Measurements from ENCODE around the gene CRB2. TPM values are rescaled to one million over a fixed set of nuclear protein-coding genes. Genes with fewer than 3 reads are reported as not detected.

The CRB2 gene
- total and polyA plus RNA-seq, 8 donors, result 0.02 to 0.08 TPM; not detected in 6

DNA sequence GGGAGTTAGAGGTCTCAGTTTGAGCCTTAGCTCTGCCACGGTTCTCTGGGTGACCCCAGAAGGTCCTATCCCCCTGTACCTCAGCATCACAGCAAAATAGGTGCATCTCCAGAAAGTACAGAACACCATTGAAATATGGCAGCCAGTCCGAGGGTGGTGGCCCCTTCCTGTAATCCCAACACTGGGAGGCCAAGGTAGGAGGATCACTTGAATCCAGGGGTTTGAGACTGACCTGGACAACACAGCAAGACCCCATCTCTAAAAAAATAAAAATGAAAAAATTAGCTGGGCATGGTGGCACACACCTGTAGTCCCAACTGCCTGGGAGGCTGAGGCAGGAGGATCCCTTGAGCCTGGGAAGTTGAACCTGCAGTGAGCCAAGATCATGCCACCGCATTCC lies 7.0 kb upstream of the CRB2 start:
- 29 to 34% methylated on average over 3 of the region's 3 CpGs for WGBS, 2 donors
- Histone ChIP-seq H3K27ac (no peak overlapping the region), H3K9me3 (no peaks in the 10 kb centered on the region), H3K27me3 (no peaks in the 10 kb centered on the region), H3K4me1 (no peaks in the 10 kb centered on the region), H3K4me3 (no peak overlapping the region), H3K36me3 (no peaks in the 10 kb centered on the region)
- intact Hi-C loops (cut with DNase I), result loop anchor here in 1 of 3 donors (10.0 kb wide), 1 partner anchor 254 kb away; no protein-coding TSS in a partner anchor
- no peak for ATAC-seq
- no peak for FAIRE-seq
- DNase-seq, result no peak
- TF ChIP-seq, protein P1, sequence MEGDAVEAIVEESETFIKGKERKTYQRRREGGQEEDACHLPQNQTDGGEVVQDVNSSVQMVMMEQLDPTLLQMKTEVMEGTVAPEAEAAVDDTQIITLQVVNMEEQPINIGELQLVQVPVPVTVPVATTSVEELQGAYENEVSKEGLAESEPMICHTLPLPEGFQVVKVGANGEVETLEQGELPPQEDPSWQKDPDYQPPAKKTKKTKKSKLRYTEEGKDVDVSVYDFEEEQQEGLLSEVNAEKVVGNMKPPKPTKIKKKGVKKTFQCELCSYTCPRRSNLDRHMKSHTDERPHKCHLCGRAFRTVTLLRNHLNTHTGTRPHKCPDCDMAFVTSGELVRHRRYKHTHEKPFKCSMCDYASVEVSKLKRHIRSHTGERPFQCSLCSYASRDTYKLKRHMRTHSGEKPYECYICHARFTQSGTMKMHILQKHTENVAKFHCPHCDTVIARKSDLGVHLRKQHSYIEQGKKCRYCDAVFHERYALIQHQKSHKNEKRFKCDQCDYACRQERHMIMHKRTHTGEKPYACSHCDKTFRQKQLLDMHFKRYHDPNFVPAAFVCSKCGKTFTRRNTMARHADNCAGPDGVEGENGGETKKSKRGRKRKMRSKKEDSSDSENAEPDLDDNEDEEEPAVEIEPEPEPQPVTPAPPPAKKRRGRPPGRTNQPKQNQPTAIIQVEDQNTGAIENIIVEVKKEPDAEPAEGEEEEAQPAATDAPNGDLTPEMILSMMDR (IDR thresholded peaks at IDR 0.05), result no peak

DNA sequence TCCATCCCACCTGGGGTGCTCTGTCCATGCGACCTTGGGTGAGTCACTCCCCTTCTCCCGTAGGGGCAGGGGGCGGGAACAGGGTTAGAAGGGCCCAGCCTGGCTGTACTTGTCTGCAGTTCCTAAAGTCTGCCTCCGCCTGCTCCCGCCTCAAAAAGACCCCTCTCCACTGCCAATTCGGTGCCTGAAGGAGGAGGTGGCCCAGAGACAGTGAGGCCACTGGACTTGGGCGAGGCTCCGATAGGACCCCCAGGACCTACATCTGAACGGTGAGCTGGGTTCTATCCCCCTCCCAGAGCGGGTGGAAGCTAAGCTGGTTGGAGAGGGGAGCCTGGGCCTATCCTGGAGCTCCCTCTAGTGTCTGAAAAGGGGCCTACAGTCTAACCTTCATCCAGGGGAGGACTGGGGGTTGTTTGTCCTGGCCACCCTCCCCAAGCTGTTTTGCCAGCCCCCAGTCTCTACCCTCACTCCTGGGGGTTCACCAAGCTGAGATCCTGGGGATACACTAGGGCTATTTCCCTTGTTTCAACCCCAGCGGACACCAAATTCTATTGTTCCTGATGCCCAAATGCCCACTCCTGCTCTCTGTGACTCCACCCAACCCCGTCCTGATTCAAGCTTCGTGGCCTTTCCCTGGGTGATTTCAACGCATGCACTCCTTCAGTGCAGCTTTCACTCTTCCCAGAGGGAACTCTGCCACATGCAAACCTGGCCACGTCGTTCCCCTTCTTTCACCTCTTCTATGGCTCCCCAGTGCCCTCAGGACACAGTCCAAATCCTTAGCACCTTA lies 6.1 kb upstream of the CRB2 start:
- Histone ChIP-seq H3K9me3 (no peaks in the 10 kb centered on the region), H3K4me3 (no peak overlapping the region), H3K27me3 (no peaks in the 10 kb centered on the region), H3K4me1 (no peaks in the 10 kb centered on the region), H3K27ac (no peak overlapping the region), H3K36me3 (no peaks in the 10 kb centered on the region)
- ATAC-seq (peak; percentile 74 to 91 (median 88)), FAIRE-seq (no peak), DNase-seq (peak in 3 of 6 donors; percentile 25 to 62 (median 49))
- intact Hi-C loops (cut with DNase I), result loop anchor here in 2 of 3 donors (10.0 kb wide), 3 partner anchors 235 to 265 kb away; no protein-coding TSS in a partner anchor
- WGBS, 2 donors, result 16 to 17% methylated on average over 16 of the region's 16 CpGs
- TF ChIP-seq, protein P1 (IDR thresholded peaks at IDR 0.05), result peak; percentile 86 to 96 (median 91)

DNA sequence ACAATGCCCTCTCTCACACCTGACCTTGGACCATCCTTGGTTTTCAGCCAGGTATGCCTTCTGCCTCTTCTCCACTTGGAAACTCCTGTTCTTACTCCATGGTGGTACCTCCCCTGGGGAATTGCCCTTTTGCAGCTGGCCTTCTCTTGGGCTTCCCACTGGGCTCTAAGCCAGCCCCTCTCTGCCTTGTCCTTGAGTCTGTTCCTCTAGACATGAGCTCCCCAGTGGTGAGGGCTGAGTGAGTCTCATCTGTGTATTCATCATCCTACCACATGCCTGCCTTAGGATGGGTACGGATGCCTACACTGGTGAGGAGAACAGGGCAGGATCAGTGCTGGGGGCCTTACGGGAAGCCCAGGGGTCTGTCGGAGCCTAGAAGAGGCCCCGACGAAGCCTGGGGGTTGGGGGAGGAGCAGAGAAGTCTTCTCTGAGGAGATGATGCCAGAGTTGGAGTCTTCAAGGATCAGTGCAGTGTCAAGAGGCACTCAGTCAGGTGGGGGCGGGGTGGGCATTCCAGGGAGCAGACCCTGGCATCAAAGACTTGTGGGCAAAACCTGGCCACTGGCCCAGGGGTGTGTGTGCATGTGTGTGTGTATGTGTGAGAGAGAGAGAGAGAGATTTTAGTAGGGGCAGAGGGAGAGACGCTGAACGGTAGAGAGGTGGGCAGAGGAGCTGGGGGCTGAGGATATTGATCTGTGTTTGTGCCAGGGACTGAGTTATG lies 5.2 kb upstream of the CRB2 start:
- WGBS, 2 donors, result 39 to 50% methylated on average over 8 of the region's 8 CpGs
- ATAC-seq (peak in 1 of 4 donors; percentile 5), DNase-seq (no peak), FAIRE-seq (no peak)
- Histone ChIP-seq H3K36me3 (no peaks in the 10 kb centered on the region), H3K9me3 (no peaks in the 10 kb centered on the region), H3K27me3 (no peaks in the 10 kb centered on the region), H3K4me3 (no peak overlapping the region), H3K4me1 (no peaks in the 10 kb centered on the region), H3K27ac (no peak overlapping the region)
- intact Hi-C loops (cut with DNase I), result loop anchor here in 1 of 3 donors (10.0 kb wide), 2 partner anchors 236 to 266 kb away; no protein-coding TSS in a partner anchor
- TF ChIP-seq, protein P1 (IDR thresholded peaks at IDR 0.05), result no peak

DNA sequence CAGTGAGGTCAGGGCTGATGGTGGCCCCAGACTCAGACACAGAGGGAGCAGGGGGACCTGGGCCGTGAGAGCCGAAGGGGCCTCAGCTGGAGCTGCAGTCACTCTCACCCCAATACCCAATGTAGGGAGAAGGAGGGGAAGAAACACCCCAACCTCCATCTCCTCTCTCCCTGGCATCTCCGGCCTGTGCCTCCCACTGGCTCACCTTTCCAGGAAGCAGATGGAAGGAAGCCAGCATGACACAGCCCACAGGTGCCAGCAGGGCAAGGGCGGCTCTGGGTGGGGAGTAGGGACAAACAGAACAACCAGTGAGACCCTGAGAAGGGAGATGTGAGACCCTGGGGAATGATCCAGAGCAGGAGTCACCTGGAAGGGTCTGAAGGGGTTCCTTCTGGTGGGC lies 3.0 kb upstream of the CRB2 start:
- H3K36me3 ChIP-seq, result no peaks in the 10 kb centered on the region
- no peaks in the 10 kb centered on the region for H3K27me3 ChIP-seq
- H3K4me1 ChIP-seq, result no peaks in the 10 kb centered on the region
- H3K9me3 ChIP-seq, result no peaks in the 10 kb centered on the region
- no peak overlapping the region for H3K27ac ChIP-seq
- DNase-seq (no peak), FAIRE-seq (no peak), ATAC-seq (no peak)
- WGBS, 2 donors, result 49 to 68% methylated on average over 3 to 4 of the region's 4 CpGs
- intact Hi-C loops (cut with DNase I), result loop anchor here in 1 of 3 donors (10.0 kb wide), 2 partner anchors 238 to 268 kb away; no protein-coding TSS in a partner anchor
- H3K4me3 ChIP-seq, result no peak overlapping the region
- TF ChIP-seq, protein P1 (IDR thresholded peaks at IDR 0.05), result no peak
